SK-N-MC (cell line): Measurements from ENCODE around the gene BTBD16.

Experiments
- EZH2 ChIP-seq: fragments of 200-600 bp; sonication (generic); IDR thresholded peaks from one replicate; pipeline ENCODE4 v1.6.1; 2017; ENCODE audit warnings: antibody characterized with exemption
- POLR2AphosphoS5 ChIP-seq: IDR thresholded peaks from 2 replicates; pipeline ENCODE4 v1.6.1; 2012; ENCODE audit warnings: mild to moderate bottlenecking, low read depth, low read length, borderline replicate concordance

- TF ChIP-seq POLR2AphosphoS5 (no peak), EZH2 (no peak)
Observed at GRCh38 chr10:122282253-122282671, 11.2 kb downstream of the BTBD16 start.
